T-helper 9 cell (primary cell): ENCODE measurements around the gene JPT2.

ENCODE experiments used
- DNase-seq: peaks from one replicate; pipeline ENCODE4 v3.0.0-alpha.2; 2020

The JPT2 gene

DNA sequence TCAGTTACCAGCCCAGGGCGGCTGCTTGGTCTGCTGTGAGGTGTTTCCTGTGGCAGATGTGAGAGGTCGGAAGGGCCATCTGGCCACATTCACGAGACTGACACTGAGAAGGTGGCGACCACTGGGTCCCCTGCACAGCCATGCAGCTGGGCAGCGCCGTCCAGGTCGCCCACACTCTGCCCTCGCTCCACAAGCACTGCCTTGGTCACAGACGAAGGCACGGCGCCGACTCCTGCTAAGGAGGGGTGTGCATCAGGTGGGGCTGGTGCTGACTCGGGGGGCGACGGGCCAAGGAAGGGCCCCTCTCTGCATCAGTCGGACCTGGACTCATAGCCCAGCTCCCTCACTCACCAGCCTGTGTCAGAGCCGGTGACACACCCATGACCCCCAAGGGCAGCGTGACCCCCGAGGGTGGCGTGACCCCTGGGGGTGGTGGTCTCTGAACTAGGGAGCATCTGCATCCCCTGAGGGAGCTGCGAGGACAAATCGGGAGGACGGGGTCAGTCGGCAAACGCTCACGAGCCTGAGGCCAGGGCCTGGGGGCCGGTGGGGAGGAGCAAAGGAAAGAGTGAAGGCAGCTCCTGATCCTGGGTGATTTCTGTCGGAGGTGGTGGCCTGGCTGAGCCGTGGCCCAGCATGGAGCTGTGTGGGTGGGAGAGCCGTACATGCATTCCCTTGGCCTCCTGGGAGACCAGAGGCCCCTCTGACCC, 62.9 kb downstream of the JPT2 start:
- no peak for DNase-seq

GRCh38 chr16:1741553-1742165, 63.6 kb downstream of the JPT2 start:
- no peak for DNase-seq

DNA sequence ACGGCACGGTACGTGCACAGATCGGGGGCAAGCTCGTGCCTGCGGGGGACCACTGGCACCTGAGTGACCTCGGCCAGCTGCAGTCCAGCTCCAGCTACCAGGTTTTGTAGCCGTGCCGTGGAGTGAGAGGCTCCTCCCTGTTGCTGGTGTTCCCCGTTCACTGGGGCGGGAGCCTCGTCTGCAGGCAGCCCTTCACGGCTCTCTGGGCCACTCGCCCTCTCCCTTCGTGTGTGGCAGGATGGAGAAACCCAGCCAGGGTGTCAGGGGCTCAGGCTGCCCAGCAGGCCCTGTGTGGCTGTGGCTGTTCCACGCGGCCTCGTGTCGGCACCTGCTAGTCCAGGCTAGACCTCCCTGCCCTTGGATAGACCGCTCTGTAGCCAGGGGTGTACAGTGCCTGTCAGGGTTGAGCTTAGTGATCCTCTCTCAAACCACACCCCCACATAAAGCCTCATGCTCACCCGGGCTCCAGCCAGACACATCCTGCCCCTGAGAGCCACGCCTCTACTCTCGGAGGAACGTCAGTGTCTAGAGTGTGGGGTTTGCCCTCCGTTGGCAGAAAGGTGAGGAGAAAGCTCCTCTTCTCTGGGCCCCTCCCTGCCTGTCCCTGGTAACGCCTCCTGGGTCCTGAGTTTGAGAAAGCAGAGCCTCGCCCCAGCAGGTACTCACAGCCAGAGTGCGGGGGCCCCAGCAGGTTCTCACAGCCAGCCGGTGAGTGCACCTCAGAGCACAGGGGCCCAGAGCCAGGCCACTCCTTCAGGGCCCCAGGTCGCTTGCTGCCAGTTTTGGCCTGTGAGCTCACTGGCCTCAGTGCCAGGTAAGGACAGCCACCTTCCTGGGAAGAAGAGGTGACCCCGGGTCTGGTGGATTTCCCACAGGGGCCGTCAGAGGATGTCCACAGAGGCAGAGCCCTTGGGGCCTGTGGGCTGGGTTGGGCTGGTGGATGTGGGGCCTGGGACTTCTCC, 65.6 kb downstream of the JPT2 start:
- DNase-seq: no peak

DNA sequence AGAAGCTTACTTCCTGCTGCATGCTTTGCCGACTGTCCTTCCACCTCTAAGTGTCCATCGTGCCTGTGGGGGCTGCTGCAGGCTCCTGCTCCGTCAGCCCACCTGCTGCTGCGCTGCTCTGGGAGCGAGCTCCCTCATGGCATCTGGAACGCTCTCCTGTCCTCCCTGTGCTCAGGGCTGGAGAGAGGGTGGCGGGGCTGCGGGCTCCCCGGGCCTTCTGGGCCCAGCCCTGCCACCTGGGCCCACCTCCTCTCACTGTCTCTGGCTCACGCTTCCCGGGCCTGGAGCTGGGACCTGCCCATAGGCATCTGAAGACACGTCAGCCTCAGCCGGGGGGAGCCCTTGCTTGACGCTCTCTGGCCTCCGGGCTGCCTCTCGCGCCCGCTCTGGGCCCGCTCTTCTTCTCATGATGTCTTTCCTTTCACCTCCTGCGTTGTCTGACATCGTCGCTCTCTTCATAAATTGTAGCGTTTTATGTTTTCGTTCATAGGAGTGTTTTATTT, 66.3 kb downstream of the JPT2 start:
- no peak for DNase-seq

DNA sequence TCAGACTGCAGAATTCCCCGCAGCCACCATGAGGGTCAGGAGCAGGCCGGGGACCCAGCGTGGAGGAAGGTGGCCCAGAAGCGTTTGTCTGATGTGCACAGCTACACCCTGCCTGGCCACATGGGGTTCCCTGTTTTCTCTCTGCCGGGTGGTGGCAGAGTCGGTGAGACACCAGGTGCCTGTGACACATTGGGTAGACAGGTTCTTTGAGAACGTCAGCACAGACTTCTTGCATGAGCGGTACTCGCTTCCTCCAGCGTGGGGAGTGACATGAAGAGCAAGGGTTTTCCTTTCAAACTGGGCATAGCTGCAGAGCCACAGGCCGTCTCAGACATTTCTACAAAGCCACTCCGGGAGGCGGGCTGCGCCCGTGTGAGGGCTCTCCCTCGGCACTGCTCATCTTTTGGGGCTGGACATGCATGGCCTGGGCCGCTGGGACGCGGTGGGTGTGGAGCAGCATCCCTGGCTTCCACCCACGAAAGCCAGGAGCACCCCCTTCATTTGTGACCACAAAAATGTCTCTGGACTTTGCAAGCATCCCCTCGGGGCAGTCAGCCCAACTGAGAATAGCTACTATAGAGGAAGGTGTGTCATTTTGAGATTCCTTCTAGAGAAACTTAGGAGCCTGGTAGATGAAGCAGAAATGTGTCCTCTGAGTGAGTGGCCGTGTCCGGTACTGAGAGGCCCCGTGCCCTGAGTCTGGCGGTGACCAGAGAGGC, 67.3 kb downstream of the JPT2 start:
- DNase-seq: no peak

- DNase-seq: no peak
Observed at GRCh38 chr16:1745900-1746692, 68.0 kb downstream of the JPT2 start.

DNA sequence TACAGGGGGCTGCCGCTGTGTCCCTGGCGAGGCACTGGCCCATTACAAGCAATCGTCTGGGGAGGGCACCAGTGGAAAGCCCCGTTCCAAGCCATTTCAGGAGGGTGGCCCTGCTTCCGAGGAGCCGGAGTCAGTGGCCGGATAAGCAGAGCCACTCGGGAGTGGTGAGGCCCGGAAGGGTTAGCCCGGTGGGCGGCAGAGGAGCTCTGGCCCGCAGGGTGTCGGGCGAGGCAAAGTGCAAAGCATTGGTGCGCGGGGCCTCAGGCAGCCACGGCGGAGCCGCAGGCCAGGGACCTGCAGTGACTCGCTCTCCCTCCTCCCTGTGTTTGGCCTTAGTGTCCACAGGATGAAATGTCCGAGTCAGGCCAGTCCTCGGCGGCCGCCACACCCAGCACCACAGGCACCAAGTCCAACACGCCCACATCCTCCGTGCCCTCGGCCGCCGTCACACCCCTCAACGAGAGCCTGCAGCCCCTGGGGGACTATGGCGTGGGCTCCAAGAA, 68.7 kb downstream of the JPT2 start:
- no peak for DNase-seq

GRCh38 chr16:1747934-1748333, 69.9 kb downstream of the JPT2 start:
- DNase-seq: no peak

- DNase-seq: no peak
Observed at GRCh38 chr16:1749152-1750117, 71.4 kb downstream of the JPT2 start.
